ENCODE results near the gene NUP133. TPM values are rescaled to one million over a fixed set of nuclear protein-coding genes. Genes with fewer than 3 reads are reported as not detected.

NUP133 gene
- polyA plus RNA-seq = 16.3 TPM

DNA sequence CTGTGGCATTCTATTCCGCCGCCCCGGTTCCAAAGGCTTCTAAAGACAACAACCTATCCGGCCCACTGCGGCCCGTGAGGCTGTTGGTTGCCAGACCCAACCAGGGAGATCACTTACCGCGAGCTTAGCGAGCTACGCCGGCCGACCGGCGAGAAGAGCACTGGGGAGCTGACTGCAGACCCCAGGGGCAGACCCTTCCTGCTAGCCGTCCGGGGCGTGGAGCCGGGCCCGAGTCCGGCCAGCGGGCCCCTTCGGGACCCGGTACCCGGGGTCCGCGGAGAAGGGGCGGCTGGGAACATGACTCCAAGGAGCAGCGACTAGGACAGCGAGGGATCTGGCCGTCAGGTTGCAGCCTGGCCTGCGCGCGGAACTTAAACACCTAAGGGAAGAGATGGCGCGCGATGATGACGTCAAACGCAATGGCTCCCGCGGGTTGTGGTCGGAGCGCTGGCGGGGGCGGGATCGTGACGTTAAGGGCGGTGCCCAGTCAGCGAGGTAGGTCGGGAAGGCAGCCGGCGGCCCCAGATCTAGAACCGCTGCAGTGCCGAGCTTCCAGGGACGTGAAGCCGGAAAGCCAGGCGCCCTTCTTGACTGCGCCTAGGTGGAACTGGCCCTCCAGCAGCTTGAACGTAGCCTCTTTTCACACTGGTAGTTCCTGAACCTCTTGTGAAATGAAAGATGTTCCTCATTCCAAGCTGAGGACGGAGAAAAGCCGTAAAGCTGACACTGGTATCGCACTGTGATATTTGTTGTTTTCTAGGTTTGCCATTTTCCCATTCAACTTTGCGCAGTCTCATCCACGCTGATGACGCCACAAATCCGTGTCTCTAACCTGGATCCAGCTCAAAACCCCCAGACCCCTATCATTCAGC is at the start of gene NUP133:
TSS of gene NUP133 (minus strand) at position 391 of the 872 bp plus-strand sequence. CDS start at position 299, 92 bp downstream.
- Mint-ChIP-seq H3K9me3 (no peaks in the 10 kb centered on the region), H3K27me3 (no peaks in the 10 kb centered on the region), H3K4me1 (peaks cover 12 to 18% (median 17%) of the 10 kb centered on the region in 3 donors), H3K27ac (peak within 1 kb of the TSS; percentile 85 to 99 (median 98)), H3K4me3 (peak within 1 kb of the TSS; percentile 90 to 95 (median 94)), H3K36me3 (no peaks in the 10 kb centered on the region)

DNA sequence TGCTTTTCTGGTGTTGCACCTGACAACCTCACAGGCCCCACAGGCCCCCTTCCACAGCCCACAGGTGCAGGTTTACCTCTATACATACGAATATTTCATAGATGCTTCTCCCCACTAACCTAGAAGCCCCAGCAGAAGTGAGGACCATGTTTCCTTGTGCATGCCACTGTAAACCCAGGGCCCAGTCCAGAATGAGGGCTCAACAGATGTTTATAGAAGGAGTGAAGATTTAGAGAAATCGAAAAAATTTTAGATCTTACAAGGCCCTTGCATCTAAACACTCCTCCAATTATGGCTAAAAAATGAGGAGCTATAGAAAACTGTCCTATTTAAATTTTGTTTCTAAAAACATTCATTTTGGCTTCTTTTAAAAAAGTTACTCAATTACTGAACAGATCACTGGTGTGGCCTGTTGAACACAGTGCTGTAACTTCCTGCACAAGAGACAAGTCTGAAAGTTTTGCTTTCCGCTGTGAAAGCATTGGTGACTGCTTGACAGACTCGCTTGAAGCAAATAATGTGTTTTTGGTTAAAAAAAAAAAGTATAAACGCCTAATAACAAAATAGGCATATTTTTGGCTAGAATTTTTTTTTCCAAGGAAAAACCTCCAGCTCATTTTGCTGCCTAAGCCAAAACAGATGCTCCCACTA is 49.2 kb upstream of the NUP133 start:
- no peaks in the 10 kb centered on the region for H3K36me3 Mint-ChIP-seq
- peak overlapping the region; percentile 82 to 98 (median 92) for H3K4me3 Mint-ChIP-seq
- H3K27me3 Mint-ChIP-seq = no peaks in the 10 kb centered on the region
- no peaks in the 10 kb centered on the region for H3K9me3 Mint-ChIP-seq
- H3K27ac Mint-ChIP-seq = peak overlapping the region; percentile 14 to 84 (median 79)
- H3K4me1 Mint-ChIP-seq = peaks cover 14 to 28% (median 25%) of the 10 kb centered on the region in 3 donors

DNA sequence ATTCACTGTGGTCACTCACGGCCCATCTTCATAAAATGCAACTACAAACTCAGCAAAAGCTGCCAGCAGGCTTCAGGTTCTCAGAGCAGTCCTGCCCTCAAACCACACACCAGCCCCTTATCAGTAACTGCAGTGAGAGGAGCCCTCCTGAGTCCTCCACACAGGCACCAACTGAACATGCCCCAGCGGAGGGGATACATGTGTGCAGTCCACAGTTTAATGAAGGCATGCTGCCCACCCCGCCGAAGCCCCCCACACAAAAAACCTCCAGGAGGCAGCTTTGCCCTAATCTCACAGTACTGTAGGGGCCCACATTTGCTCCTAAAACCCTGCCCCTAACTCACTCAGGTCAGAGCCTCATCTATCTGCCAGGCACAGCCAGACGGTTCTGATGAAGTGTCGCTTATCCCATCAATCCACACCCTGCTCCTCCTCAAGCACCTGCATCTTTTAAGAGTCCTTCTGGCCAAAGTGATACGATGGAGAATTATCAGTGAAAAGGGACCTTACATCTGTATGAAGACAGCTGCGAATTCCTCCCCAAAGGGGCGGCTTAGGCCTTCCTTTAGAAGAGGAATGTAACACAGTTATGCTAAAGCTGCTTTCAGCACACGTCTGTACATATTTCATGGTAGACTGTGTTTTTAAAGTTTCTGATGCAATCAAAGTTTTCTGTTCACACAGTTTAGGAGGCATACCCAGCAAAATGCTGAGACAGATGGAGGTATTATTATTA is 46.9 kb upstream of the NUP133 start:
- H3K4me1 Mint-ChIP-seq = peaks cover 17 to 35% (median 25%) of the 10 kb centered on the region in 3 donors
- peak overlapping the region in 1 of 3 donors; percentile 65 for H3K27ac Mint-ChIP-seq
- H3K4me3 Mint-ChIP-seq = peak overlapping the region in 3 of 4 donors; percentile 8 to 42 (median 41)

DNA sequence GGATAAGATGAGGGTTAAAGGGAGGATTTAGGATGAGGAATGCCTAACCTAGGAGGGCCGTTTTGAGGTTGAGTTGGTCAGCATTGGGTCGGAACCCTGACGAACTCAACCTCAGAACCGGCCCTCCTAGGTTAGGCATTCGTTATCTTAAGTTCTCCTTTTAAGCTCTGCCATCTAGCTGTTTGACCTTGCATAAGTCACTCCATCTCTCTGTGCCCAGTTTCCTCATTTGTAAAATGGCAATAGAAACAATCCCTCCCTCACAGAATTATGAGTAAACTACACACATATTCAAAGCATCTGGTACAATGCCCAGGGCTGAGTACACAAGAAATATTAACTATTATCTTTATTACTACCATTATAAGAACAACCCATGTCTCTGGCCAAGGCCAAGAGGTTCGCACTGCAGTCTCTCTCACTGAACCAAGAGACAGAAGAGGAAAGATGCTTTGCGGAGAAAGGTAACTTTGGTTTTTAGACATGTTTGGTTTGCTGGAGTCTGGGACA is 45.5 kb upstream of the NUP133 start:
- H3K27ac Mint-ChIP-seq = no peak overlapping the region
- no peaks in the 10 kb centered on the region for H3K9me3 Mint-ChIP-seq
- no peaks in the 10 kb centered on the region for H3K27me3 Mint-ChIP-seq
- H3K36me3 Mint-ChIP-seq = no peaks in the 10 kb centered on the region
- peaks cover 18 to 31% (median 22%) of the 10 kb centered on the region in 3 donors for H3K4me1 Mint-ChIP-seq
- H3K4me3 Mint-ChIP-seq = no peak overlapping the region

More for the DNA sequence above, 46.9 kb upstream of the NUP133 start:
- no peaks in the 10 kb centered on the region for H3K27me3 Mint-ChIP-seq
- H3K9me3 Mint-ChIP-seq = no peaks in the 10 kb centered on the region
- no peaks in the 10 kb centered on the region for H3K36me3 Mint-ChIP-seq

DNA sequence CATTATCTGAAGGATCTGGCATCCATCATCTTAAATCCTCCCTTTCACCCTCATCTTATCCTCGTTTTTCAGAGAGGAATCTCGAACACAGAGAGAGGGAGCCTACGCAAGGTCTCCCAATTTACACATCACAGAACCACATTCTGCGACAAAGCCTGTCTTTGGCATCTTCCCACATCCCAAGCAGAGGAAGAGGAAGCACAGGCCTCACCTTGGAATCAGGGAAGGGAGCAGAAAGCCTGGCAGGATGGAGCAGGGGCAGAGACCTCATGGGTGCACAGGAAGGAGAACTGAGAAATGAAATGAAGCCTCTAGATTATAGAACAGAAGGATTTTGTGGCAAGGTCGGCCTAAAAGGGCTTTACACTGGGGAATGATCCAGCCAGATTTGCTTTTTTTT is 44.6 kb upstream of the NUP133 start:
- Mint-ChIP-seq H3K36me3 (no peaks in the 10 kb centered on the region), H3K9me3 (no peaks in the 10 kb centered on the region), H3K4me1 (peaks cover 18 to 31% (median 21%) of the 10 kb centered on the region in 3 donors), H3K27me3 (no peaks in the 10 kb centered on the region), H3K27ac (no peak overlapping the region), H3K4me3 (peak overlapping the region in 1 of 4 donors; percentile 38)

DNA sequence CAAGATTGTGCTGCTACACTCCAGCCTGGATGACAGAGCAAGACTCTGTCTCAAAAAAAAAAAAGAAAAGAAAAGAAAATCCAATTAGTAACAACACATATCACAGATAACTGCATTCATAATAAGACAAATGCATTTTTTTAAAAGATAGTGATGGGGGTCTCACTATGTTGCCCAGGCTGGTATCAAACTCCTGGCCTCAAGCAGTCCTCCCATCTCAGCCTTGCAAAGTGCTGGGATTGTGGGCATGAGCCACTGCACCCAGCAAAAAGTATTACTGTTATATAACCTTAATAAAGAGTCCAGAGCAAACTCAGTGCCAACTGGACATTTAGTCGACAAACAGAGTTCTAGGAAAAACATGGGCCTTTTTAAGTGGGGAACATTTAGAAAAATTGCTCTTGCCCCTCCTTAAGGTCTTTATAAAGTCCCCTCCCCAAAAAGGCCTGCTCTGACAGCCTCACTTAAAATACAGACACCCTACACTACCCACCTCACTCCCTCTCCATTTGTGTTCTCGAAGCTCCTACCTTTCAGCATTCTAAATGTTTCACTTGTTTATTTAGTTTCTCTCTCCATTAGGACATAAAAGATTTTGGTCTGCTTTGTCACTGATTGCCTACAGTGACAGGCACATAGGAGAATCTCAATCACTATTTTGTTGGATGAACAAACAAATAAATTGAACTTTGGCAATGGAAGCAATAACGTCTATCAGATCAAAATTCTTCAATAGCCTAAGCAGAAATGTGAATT is 42.8 kb upstream of the NUP133 start:
- peaks cover 8 to 17% (median 9%) of the 10 kb centered on the region in 3 donors for H3K4me1 Mint-ChIP-seq
- no peaks in the 10 kb centered on the region for H3K27me3 Mint-ChIP-seq
- no peaks in the 10 kb centered on the region for H3K36me3 Mint-ChIP-seq
- no peaks in the 10 kb centered on the region for H3K9me3 Mint-ChIP-seq
- H3K27ac Mint-ChIP-seq = peak overlapping the region in 1 of 3 donors; percentile 82
- no peak overlapping the region for H3K4me3 Mint-ChIP-seq

DNA sequence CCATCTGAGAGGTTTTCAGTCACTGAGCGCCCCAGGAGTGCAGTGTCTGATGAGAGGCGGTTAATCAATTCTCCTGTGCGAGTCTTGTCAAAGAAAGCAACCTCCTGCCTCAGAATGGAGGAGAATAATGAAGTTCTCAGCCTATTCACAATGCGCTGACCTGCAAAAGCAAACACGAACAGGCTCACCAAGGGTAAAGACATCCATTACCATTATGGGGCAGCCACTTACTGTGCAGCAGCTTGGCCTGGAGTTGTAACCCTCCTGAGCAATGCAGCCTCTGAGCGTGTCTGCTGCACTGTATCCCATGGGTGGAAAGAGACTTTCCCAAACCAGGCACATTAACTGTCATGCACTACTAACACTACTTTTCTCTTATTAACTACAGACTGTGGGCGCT is 39.4 kb upstream of the NUP133 start:
- Mint-ChIP-seq H3K27me3 (no peaks in the 10 kb centered on the region), H3K27ac (no peak overlapping the region), H3K9me3 (no peaks in the 10 kb centered on the region), H3K36me3 (peaks cover 4% of the 10 kb centered on the region), H3K4me1 (peaks cover 0 to 14% (median 7%) of the 10 kb centered on the region in 3 donors), H3K4me3 (no peak overlapping the region)

DNA sequence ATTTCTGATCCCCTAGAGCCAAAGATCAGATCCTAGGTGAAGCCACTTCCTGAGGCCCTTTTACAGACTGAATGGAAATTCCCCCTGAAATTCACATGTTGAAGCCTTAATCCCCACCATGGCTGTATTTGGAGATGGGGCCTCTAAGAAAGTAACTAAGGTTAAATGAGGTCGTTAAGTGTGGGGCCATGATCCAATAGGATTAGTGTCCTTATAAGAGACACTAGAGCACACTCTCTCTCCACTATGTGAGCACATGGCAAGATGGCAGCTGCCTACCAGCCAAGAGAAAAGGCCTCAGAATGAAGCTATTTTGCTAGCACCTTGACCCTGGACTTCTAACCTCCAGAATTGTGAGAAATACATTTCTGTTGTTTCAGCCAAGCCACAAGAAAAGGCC is 36.4 kb upstream of the NUP133 start:
- H3K4me3 Mint-ChIP-seq = no peak overlapping the region
- H3K36me3 Mint-ChIP-seq = peaks cover 7% of the 10 kb centered on the region
- no peaks in the 10 kb centered on the region for H3K27me3 Mint-ChIP-seq
- no peaks in the 10 kb centered on the region for H3K9me3 Mint-ChIP-seq
- H3K4me1 Mint-ChIP-seq = peaks cover 0 to 7% (median 0%) of the 10 kb centered on the region in 3 donors
- H3K27ac Mint-ChIP-seq = peak overlapping the region in 1 of 3 donors; percentile 67

DNA sequence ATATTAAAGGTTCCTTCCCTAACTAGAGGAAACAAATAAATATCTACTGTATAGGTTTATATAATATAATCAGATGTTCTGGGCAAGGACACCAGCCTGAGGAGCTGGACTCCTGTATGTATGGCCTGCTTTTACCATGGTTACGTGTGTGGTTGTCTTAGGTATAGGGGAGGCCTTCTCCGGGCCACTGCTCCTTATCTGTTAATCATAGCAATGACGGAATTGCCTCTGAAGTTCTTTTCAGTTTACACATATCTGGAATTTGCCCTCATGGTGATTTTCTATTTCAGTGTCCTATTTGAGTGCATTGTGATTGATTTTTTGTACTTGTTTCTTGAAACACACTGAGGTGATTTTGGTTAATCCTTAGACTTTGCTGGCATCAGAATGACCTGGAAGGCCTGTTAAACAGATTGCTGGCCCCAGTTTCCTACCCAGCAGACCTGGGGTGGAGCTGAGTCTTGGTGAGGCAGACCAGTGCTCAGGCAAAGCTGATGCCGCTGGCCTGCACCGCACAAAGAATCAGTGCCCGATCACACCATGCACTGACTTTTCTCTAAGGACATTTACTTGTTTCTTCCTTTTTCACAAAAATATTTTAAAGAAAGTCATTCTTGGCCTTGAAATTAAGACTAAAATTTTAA is 31.8 kb upstream of the NUP133 start:
- no peaks in the 10 kb centered on the region for H3K9me3 Mint-ChIP-seq
- no peak overlapping the region for H3K27ac Mint-ChIP-seq

DNA sequence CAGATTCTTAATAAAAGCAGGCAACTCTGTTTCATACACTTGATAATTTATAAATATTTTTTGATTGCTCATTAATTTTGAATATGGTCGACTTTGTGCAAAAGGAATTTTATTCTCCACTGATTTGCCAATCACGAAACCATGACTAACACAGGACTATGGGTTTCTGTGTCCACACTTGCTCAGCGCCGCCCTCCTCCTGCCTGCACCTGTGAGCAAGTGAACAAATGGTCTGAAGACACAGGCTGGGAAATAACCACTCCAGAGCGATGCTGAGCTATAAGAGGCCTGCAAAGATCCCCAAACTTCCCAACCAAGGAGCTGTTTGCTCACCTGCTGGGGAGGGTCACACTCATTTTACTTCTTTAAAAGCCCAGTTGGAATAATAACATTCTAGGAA is 30.8 kb upstream of the NUP133 start:
- Mint-ChIP-seq H3K27ac (no peak overlapping the region), H3K27me3 (no peaks in the 10 kb centered on the region), H3K4me3 (no peak overlapping the region), H3K9me3 (no peaks in the 10 kb centered on the region), H3K36me3 (peaks cover 8% of the 10 kb centered on the region), H3K4me1 (peaks cover 0 to 5% (median 0%) of the 10 kb centered on the region in 3 donors)

More for the DNA sequence above, 31.8 kb upstream of the NUP133 start:
- peaks cover 0 to 5% (median 0%) of the 10 kb centered on the region in 3 donors for H3K4me1 Mint-ChIP-seq
- peaks cover 6% of the 10 kb centered on the region for H3K36me3 Mint-ChIP-seq
- H3K4me3 Mint-ChIP-seq = no peak overlapping the region
- no peaks in the 10 kb centered on the region for H3K27me3 Mint-ChIP-seq

DNA sequence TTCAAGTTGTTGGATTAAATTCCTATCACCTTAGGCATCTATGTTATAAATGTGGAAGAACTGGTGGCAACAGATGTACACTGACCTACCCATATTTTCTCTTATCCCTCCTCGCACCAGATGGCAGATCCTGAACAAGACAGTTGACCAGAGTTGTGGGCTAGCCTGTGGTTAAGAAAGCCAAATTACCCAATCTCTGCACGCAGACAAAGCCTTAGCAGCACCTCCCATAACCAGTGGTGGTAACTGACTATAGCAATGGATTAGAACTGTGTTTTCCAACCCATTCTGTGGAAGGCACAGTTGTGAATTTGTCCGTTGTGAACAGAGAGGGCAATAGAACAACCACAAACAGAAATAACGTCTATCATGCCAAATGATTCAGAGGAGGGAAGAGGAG is 29.8 kb upstream of the NUP133 start:
- Mint-ChIP-seq H3K27ac (peak overlapping the region in 1 of 3 donors; percentile 94), H3K27me3 (no peaks in the 10 kb centered on the region), H3K36me3 (peaks cover 11% of the 10 kb centered on the region), H3K9me3 (no peaks in the 10 kb centered on the region), H3K4me1 (peaks cover 0 to 2% (median 0%) of the 10 kb centered on the region in 3 donors), H3K4me3 (no peak overlapping the region)

DNA sequence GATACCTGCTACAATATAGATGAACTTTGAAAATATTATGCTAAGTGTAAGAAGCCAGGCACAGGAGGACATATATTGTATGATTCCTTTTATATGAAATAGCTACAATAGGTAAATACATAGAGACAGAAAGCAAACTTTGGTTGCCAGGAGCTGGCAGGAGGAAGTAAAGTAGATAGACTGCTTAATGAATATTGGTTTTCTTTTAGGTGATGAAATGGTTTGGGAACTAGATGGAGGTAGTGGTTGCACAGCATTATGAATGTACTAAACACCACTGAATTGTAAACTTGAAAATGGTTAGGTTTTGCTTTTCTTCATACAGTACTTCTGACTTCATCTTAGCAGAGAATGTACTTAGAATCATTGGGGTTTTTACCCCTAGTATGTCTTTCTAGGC is 28.8 kb upstream of the NUP133 start:
- Mint-ChIP-seq H3K27me3 (no peaks in the 10 kb centered on the region), H3K9me3 (no peaks in the 10 kb centered on the region), H3K36me3 (peaks cover 11% of the 10 kb centered on the region), H3K4me1 (peaks cover 0 to 2% (median 0%) of the 10 kb centered on the region in 3 donors), H3K27ac (no peak overlapping the region), H3K4me3 (no peak overlapping the region)

DNA sequence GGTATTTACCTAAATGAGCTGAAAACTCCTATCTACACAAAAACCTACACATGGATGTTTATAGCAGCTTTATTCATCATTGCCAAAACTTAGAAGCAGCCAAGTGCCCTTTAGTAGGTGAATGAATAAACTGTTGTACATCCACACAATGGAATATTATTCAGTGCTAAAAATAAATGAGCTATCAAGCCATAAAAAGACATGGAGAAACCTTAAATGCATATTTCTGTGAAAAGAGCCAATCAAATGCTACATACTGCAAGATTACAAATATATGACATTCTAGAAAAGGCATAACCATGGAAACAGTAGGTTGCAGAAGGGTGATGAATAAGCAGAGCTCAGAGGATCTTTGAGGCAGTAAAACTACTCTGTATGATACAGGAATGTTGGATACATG is 27.1 kb upstream of the NUP133 start:
- peaks cover 8% of the 10 kb centered on the region for H3K36me3 Mint-ChIP-seq
- peaks cover 0 to 2% (median 0%) of the 10 kb centered on the region in 3 donors for H3K4me1 Mint-ChIP-seq

DNA sequence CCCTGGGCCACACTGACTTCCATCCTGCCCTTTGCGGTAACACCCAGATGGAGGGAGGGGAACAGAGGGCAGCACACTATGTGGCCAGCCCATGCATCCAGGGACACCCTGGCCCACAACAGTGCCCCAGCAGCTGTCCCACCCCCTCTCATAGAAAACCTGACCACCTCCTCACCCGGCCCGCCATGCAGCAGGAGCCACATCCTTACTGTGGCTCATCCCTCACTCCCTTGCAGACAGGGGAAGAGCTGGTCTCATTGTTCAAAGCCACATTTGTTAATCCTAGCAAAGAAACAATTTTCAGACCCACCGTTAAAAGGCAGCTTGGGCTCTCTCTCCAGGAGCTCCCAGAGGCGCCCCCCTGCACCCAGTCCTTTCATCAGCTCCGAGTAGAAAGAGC is 23.2 kb upstream of the NUP133 start:
- Mint-ChIP-seq H3K27me3 (no peaks in the 10 kb centered on the region), H3K9me3 (no peaks in the 10 kb centered on the region), H3K4me1 (peaks cover 0 to 2% (median 0%) of the 10 kb centered on the region in 3 donors), H3K4me3 (no peak overlapping the region), H3K36me3 (peaks cover 12% of the 10 kb centered on the region), H3K27ac (peak overlapping the region in 1 of 3 donors; percentile 80)

More for the DNA sequence above, 27.1 kb upstream of the NUP133 start:
- no peak overlapping the region for H3K4me3 Mint-ChIP-seq
- H3K27ac Mint-ChIP-seq = no peak overlapping the region
- no peaks in the 10 kb centered on the region for H3K27me3 Mint-ChIP-seq
- H3K9me3 Mint-ChIP-seq = no peaks in the 10 kb centered on the region
